Kidney capillary endothelial cell (primary cell): ENCODE measurements around the gene PDE3A.
"Not testable (repeated sequence)": the region's sequence is repeated elsewhere in the genome, so short reads cannot be mapped to it uniquely, and the experiment has no call there.

ENCODE experiments used
- DNase-seq: peaks from one replicate; pipeline ENCODE4 v3.0.0-alpha.2; 2018; ENCODE audit warnings: low spot score

Gene PDE3A

GRCh38 chr12:20615020-20615419, 246.7 kb downstream of the PDE3A start:
- not testable (repeated sequence) for DNase-seq

GRCh38 chr12:20616093-20616492, 247.8 kb downstream of the PDE3A start:
- no peak for DNase-seq

GRCh38 chr12:20620261-20620660, 251.9 kb downstream of the PDE3A start:
- no peak for DNase-seq

GRCh38 chr12:20624718-20625117, 256.4 kb downstream of the PDE3A start:
- DNase-seq, result peak; percentile 18

GRCh38 chr12:20625531-20625930, 257.2 kb downstream of the PDE3A start:
- DNase-seq, result no peak

- DNase-seq, result no peak
Observed at GRCh38 chr12:20627001-20627588, 258.8 kb downstream of the PDE3A start.

GRCh38 chr12:20628226-20628787, 260.0 kb downstream of the PDE3A start:
- DNase-seq, result no peak

GRCh38 chr12:20628999-20629398, 260.7 kb downstream of the PDE3A start:
- no peak for DNase-seq

GRCh38 chr12:20629414-20630156, 261.2 kb downstream of the PDE3A start:
- no peak for DNase-seq

GRCh38 chr12:20631711-20632110, 263.4 kb downstream of the PDE3A start:
- DNase-seq, result no peak

GRCh38 chr12:20641106-20641505, 272.8 kb downstream of the PDE3A start:
- DNase-seq, result no peak

GRCh38 chr12:20643822-20644221, 275.5 kb downstream of the PDE3A start:
- DNase-seq, result no peak

- DNase-seq, result peak; percentile 27
Observed at GRCh38 chr12:20646239-20646827, 278.0 kb downstream of the PDE3A start.

GRCh38 chr12:20653871-20654270, 285.5 kb downstream of the PDE3A start:
- DNase-seq, result no peak

GRCh38 chr12:20656600-20656999, 288.3 kb downstream of the PDE3A start:
- no peak for DNase-seq

GRCh38 chr12:20657496-20657895, 289.2 kb downstream of the PDE3A start:
- no peak for DNase-seq

- no peak for DNase-seq
Observed at GRCh38 chr12:20681334-20681733, 313.0 kb downstream of the PDE3A start.

GRCh38 chr12:20695232-20695631, 326.9 kb downstream of the PDE3A start, which contains the start of gene SLCO1C1:
SLCO1C1 (plus strand) TSS chr12:20695332; CDS start chr12:20699577, 4,245 bp downstream.
- no peak for DNase-seq

GRCh38 chr12:20696181-20696905, 328.0 kb downstream of the PDE3A start:
- no peak for DNase-seq

- DNase-seq, result no peak
Observed at GRCh38 chr12:20701106-20701505, 332.8 kb downstream of the PDE3A start.

- DNase-seq, result no peak
Observed at GRCh38 chr12:20704860-20705259, 336.5 kb downstream of the PDE3A start.

GRCh38 chr12:20711846-20712245, 343.5 kb downstream of the PDE3A start:
- no peak for DNase-seq
